Activated naive CD4-positive, alpha-beta T cell treated with anti-CD3 and anti-CD28 coated beads, Interleukin-2, amount 50 U/mL, for 16 hours (primary cell): Measurements from ENCODE around the gene KRT85.

ENCODE experiments used
- DNase-seq: peaks from one replicate; pipeline ENCODE4 v3.0.0-alpha.2; 2020

The KRT85 gene

GRCh38 chr12:52394836-52395405 lies 27.6 kb upstream of the KRT85 start:
- no peak for DNase-seq

GRCh38 chr12:52392465-52393007 lies 25.3 kb upstream of the KRT85 start:
- no peak for DNase-seq

- DNase-seq: no peak
Measured at GRCh38 chr12:52391618-52392002, 24.3 kb upstream of the KRT85 start.

GRCh38 chr12:52390739-52391617 lies 23.7 kb upstream of the KRT85 start:
- DNase-seq: no peak

- DNase-seq: no peak
Measured at GRCh38 chr12:52389313-52390207, 22.3 kb upstream of the KRT85 start.

- no peak for DNase-seq
Measured at GRCh38 chr12:52387859-52388258, 20.6 kb upstream of the KRT85 start.

GRCh38 chr12:52385226-52385702 lies 18.0 kb upstream of the KRT85 start, which contains the start of gene KRT84:
Gene KRT84 (minus strand): TSS chr12:52385652. CDS start chr12:52385585, 67 bp downstream.
- DNase-seq: no peak

- no peak for DNase-seq
Measured at GRCh38 chr12:52383331-52383730, 16.1 kb upstream of the KRT85 start.

GRCh38 chr12:52382854-52383253 lies 15.6 kb upstream of the KRT85 start:
- DNase-seq: no peak

GRCh38 chr12:52381206-52381605 lies 13.9 kb upstream of the KRT85 start:
- no peak for DNase-seq

- DNase-seq: no peak
Measured at GRCh38 chr12:52380271-52380694, 13.0 kb upstream of the KRT85 start.

- DNase-seq: no peak
Measured at GRCh38 chr12:52379536-52379935, 12.3 kb upstream of the KRT85 start.

GRCh38 chr12:52378091-52378490 lies 10.8 kb upstream of the KRT85 start:
- DNase-seq: no peak

GRCh38 chr12:52377266-52377665 lies 10.0 kb upstream of the KRT85 start:
- DNase-seq: no peak

- DNase-seq: peak; percentile 55
Measured at GRCh38 chr12:52372216-52373154, 5.2 kb upstream of the KRT85 start.

- no peak for DNase-seq
Measured at GRCh38 chr12:52371716-52372115, 4.4 kb upstream of the KRT85 start.

GRCh38 chr12:52370926-52371608 lies 3.8 kb upstream of the KRT85 start:
- DNase-seq: no peak

- DNase-seq: no peak
Measured at GRCh38 chr12:52369809-52370208, 2.5 kb upstream of the KRT85 start.

- DNase-seq: no peak
Measured at GRCh38 chr12:52369211-52369610, 1.9 kb upstream of the KRT85 start.

- no peak for DNase-seq
Measured at GRCh38 chr12:52368508-52368907, 1.2 kb upstream of the KRT85 start.

- DNase-seq: no peak
Measured at GRCh38 chr12:52367876-52368275, 595 bp upstream of the KRT85 start.
